ENCODE results near the gene GPR82.

Gene GPR82

GRCh38 chrX:41730081-41730480, 6.1 kb downstream of the GPR82 start:
- Histone ChIP-seq H2AK5ac (ENCODE audit: low read length) (no peak overlapping the region), H3K27ac (ENCODE audit: low read depth, low read length) (no peak overlapping the region), H3K4me2 (ENCODE audit: low read length) (no peak overlapping the region), H3K27me3 (ENCODE audit: insufficient read depth, low read length, poor library complexity) (no peaks in the 10 kb centered on the region), H3K4me1 (ENCODE audit: control insufficient read depth, low read depth, low read length) (no peaks in the 10 kb centered on the region), H3K9ac (ENCODE audit: low read length) (no peak overlapping the region), H4K8ac (ENCODE audit: low read depth, low read length) (no peak overlapping the region), H3K23ac (ENCODE audit: low read length) (no peak overlapping the region), H2BK5ac (ENCODE audit: low read length) (no peak overlapping the region), H3K18ac (ENCODE audit: low read length) (no peak overlapping the region), H3K79me1 (ENCODE audit: low read length) (no peaks in the 10 kb centered on the region), H3K36me3 (ENCODE audit: control insufficient read depth, insufficient read depth, low read length) (no peaks in the 10 kb centered on the region), H3K79me2 (ENCODE audit: control insufficient read depth, insufficient read depth, low read length) (no peaks in the 10 kb centered on the region), H2BK15ac (replicated peaks; ENCODE audit: low read depth) (no peak overlapping the region), H2BK120ac (ENCODE audit: low read depth, low read length) (no peak overlapping the region), H3K4ac (ENCODE audit: low read depth, low read length) (no peak overlapping the region), H4K5ac (ENCODE audit: low read length) (no peak overlapping the region), H3K4me3 (ENCODE audit: low read length) (no peak overlapping the region), H3K56ac (ENCODE audit: low read length) (no peak overlapping the region)
- no CpG with 5 or more reads among the region's 2 CpGs for WGBS (ENCODE audit: extremely low coverage, insufficient coverage, low lambda C conversion rate)
- no peak for DNase-seq

GRCh38 chrX:41732260-41732659, 8.3 kb downstream of the GPR82 start:
- no peak overlapping the region for H2BK120ac ChIP-seq (ENCODE audit: low read depth, low read length)
- WGBS (ENCODE audit: extremely low coverage, insufficient coverage, low lambda C conversion rate) = no CpG with 5 or more reads among the region's 2 CpGs
- no peaks in the 10 kb centered on the region for H3K79me1 ChIP-seq (ENCODE audit: low read length)
- H3K4me3 ChIP-seq (ENCODE audit: low read length) = no peak overlapping the region
- no peak overlapping the region for H3K27ac ChIP-seq (ENCODE audit: low read depth, low read length)
- H2BK5ac ChIP-seq (ENCODE audit: low read length) = no peak overlapping the region
- no peak for DNase-seq
- H3K4me1 ChIP-seq (ENCODE audit: control insufficient read depth, low read depth, low read length) = no peaks in the 10 kb centered on the region
- no peak overlapping the region for H3K18ac ChIP-seq (ENCODE audit: low read length)
- H3K56ac ChIP-seq (ENCODE audit: low read length) = no peak overlapping the region
- H4K8ac ChIP-seq (ENCODE audit: low read depth, low read length) = no peak overlapping the region
- no peak overlapping the region for H3K9ac ChIP-seq (ENCODE audit: low read length)
- no peak overlapping the region for H2BK15ac ChIP-seq (replicated peaks; ENCODE audit: low read depth)
- H3K23ac ChIP-seq (ENCODE audit: low read length) = no peak overlapping the region
- H3K27me3 ChIP-seq (ENCODE audit: insufficient read depth, low read length, poor library complexity) = no peaks in the 10 kb centered on the region
- no peak overlapping the region for H4K5ac ChIP-seq (ENCODE audit: low read length)
- no peak overlapping the region for H2AK5ac ChIP-seq (ENCODE audit: low read length)
- H3K4me2 ChIP-seq (ENCODE audit: low read length) = no peak overlapping the region
- H3K4ac ChIP-seq (ENCODE audit: low read depth, low read length) = no peak overlapping the region
- no peaks in the 10 kb centered on the region for H3K36me3 ChIP-seq (ENCODE audit: control insufficient read depth, insufficient read depth, low read length)
- no peaks in the 10 kb centered on the region for H3K79me2 ChIP-seq (ENCODE audit: control insufficient read depth, insufficient read depth, low read length)

GRCh38 chrX:41733939-41734338, 10.0 kb downstream of the GPR82 start:
- H3K9ac ChIP-seq (ENCODE audit: low read length) = no peak overlapping the region
- no peak overlapping the region for H3K4me3 ChIP-seq (ENCODE audit: low read length)
- no peak overlapping the region for H4K8ac ChIP-seq (ENCODE audit: low read depth, low read length)
- no peak overlapping the region for H2BK15ac ChIP-seq (replicated peaks; ENCODE audit: low read depth)
- no peak overlapping the region for H2BK120ac ChIP-seq (ENCODE audit: low read depth, low read length)
- no peak overlapping the region for H3K56ac ChIP-seq (ENCODE audit: low read length)
- no peaks in the 10 kb centered on the region for H3K79me2 ChIP-seq (ENCODE audit: control insufficient read depth, insufficient read depth, low read length)
- H2AK5ac ChIP-seq (ENCODE audit: low read length) = no peak overlapping the region
- no peaks in the 10 kb centered on the region for H3K27me3 ChIP-seq (ENCODE audit: insufficient read depth, low read length, poor library complexity)
- no CpG with 5 or more reads among the region's 1 CpG for WGBS (ENCODE audit: extremely low coverage, insufficient coverage, low lambda C conversion rate)
- H3K4ac ChIP-seq (ENCODE audit: low read depth, low read length) = no peak overlapping the region
- H3K36me3 ChIP-seq (ENCODE audit: control insufficient read depth, insufficient read depth, low read length) = no peaks in the 10 kb centered on the region
- H2BK5ac ChIP-seq (ENCODE audit: low read length) = no peak overlapping the region
- H3K79me1 ChIP-seq (ENCODE audit: low read length) = no peaks in the 10 kb centered on the region
- H3K27ac ChIP-seq (ENCODE audit: low read depth, low read length) = no peak overlapping the region
- H3K4me2 ChIP-seq (ENCODE audit: low read length) = no peak overlapping the region
- no peak overlapping the region for H3K23ac ChIP-seq (ENCODE audit: low read length)
- no peak overlapping the region for H4K5ac ChIP-seq (ENCODE audit: low read length)
- H3K4me1 ChIP-seq (ENCODE audit: control insufficient read depth, low read depth, low read length) = no peaks in the 10 kb centered on the region
- DNase-seq = no peak
- H3K18ac ChIP-seq (ENCODE audit: low read length) = no peak overlapping the region

GRCh38 chrX:41734530-41734929, 10.5 kb downstream of the GPR82 start:
- Histone ChIP-seq H3K27me3 (ENCODE audit: insufficient read depth, low read length, poor library complexity) (no peaks in the 10 kb centered on the region), H3K4me3 (ENCODE audit: low read length) (no peak overlapping the region), H3K9ac (ENCODE audit: low read length) (no peak overlapping the region), H3K36me3 (ENCODE audit: control insufficient read depth, insufficient read depth, low read length) (no peaks in the 10 kb centered on the region), H3K4me2 (ENCODE audit: low read length) (no peak overlapping the region), H2BK120ac (ENCODE audit: low read depth, low read length) (no peak overlapping the region), H3K4me1 (ENCODE audit: control insufficient read depth, low read depth, low read length) (no peaks in the 10 kb centered on the region), H4K8ac (ENCODE audit: low read depth, low read length) (no peak overlapping the region), H2BK5ac (ENCODE audit: low read length) (no peak overlapping the region), H3K4ac (ENCODE audit: low read depth, low read length) (no peak overlapping the region), H2BK15ac (replicated peaks; ENCODE audit: low read depth) (no peak overlapping the region), H3K27ac (ENCODE audit: low read depth, low read length) (no peak overlapping the region), H2AK5ac (ENCODE audit: low read length) (no peak overlapping the region), H3K56ac (ENCODE audit: low read length) (no peak overlapping the region), H3K79me2 (ENCODE audit: control insufficient read depth, insufficient read depth, low read length) (no peaks in the 10 kb centered on the region), H3K23ac (ENCODE audit: low read length) (no peak overlapping the region), H3K18ac (ENCODE audit: low read length) (no peak overlapping the region), H3K79me1 (ENCODE audit: low read length) (no peaks in the 10 kb centered on the region), H4K5ac (ENCODE audit: low read length) (no peak overlapping the region)
- WGBS (ENCODE audit: extremely low coverage, insufficient coverage, low lambda C conversion rate) = no CpG with 5 or more reads among the region's 1 CpG
- peak; percentile 41 for DNase-seq

GRCh38 chrX:41737065-41737464, 13.1 kb downstream of the GPR82 start:
- no CpG with 5 or more reads among the region's 7 CpGs for WGBS (ENCODE audit: extremely low coverage, insufficient coverage, low lambda C conversion rate)
- no peaks in the 10 kb centered on the region for H3K4me1 ChIP-seq (ENCODE audit: control insufficient read depth, low read depth, low read length)
- no peak for DNase-seq

GRCh38 chrX:41739871-41740270, 15.9 kb downstream of the GPR82 start:
- no peaks in the 10 kb centered on the region for H3K27me3 ChIP-seq (ENCODE audit: insufficient read depth, low read length, poor library complexity)
- H2BK15ac ChIP-seq (replicated peaks; ENCODE audit: low read depth) = no peak overlapping the region
- H3K4me1 ChIP-seq (ENCODE audit: control insufficient read depth, low read depth, low read length) = no peaks in the 10 kb centered on the region
- no peaks in the 10 kb centered on the region for H3K36me3 ChIP-seq (ENCODE audit: control insufficient read depth, insufficient read depth, low read length)
- DNase-seq = no peak
- H3K4me2 ChIP-seq (ENCODE audit: low read length) = no peak overlapping the region
- H4K5ac ChIP-seq (ENCODE audit: low read length) = no peak overlapping the region
- H3K27ac ChIP-seq (ENCODE audit: low read depth, low read length) = no peak overlapping the region
- H2AK5ac ChIP-seq (ENCODE audit: low read length) = no peak overlapping the region
- no peak overlapping the region for H4K8ac ChIP-seq (ENCODE audit: low read depth, low read length)
- no peak overlapping the region for H2BK120ac ChIP-seq (ENCODE audit: low read depth, low read length)
- H3K4ac ChIP-seq (ENCODE audit: low read depth, low read length) = no peak overlapping the region
- no peaks in the 10 kb centered on the region for H3K79me2 ChIP-seq (ENCODE audit: control insufficient read depth, insufficient read depth, low read length)
- H3K4me3 ChIP-seq (ENCODE audit: low read length) = no peak overlapping the region
- no CpG with 5 or more reads among the region's 1 CpG for WGBS (ENCODE audit: extremely low coverage, insufficient coverage, low lambda C conversion rate)
- no peak overlapping the region for H3K18ac ChIP-seq (ENCODE audit: low read length)
- H3K23ac ChIP-seq (ENCODE audit: low read length) = no peak overlapping the region
- no peak overlapping the region for H2BK5ac ChIP-seq (ENCODE audit: low read length)
- H3K56ac ChIP-seq (ENCODE audit: low read length) = no peak overlapping the region
- H3K79me1 ChIP-seq (ENCODE audit: low read length) = no peaks in the 10 kb centered on the region
- no peak overlapping the region for H3K9ac ChIP-seq (ENCODE audit: low read length)

More at GRCh38 chrX:41737065-41737464, 13.1 kb downstream of the GPR82 start:
- Histone ChIP-seq H3K4me2 (ENCODE audit: low read length) (no peak overlapping the region), H3K9ac (ENCODE audit: low read length) (no peak overlapping the region), H3K27ac (ENCODE audit: low read depth, low read length) (no peak overlapping the region), H2AK5ac (ENCODE audit: low read length) (no peak overlapping the region), H3K56ac (ENCODE audit: low read length) (no peak overlapping the region), H3K23ac (ENCODE audit: low read length) (no peak overlapping the region), H3K79me2 (ENCODE audit: control insufficient read depth, insufficient read depth, low read length) (no peaks in the 10 kb centered on the region), H3K18ac (ENCODE audit: low read length) (no peak overlapping the region), H3K4me3 (ENCODE audit: low read length) (no peak overlapping the region), H3K36me3 (ENCODE audit: control insufficient read depth, insufficient read depth, low read length) (no peaks in the 10 kb centered on the region), H3K27me3 (ENCODE audit: insufficient read depth, low read length, poor library complexity) (no peaks in the 10 kb centered on the region), H4K5ac (ENCODE audit: low read length) (no peak overlapping the region), H2BK15ac (replicated peaks; ENCODE audit: low read depth) (no peak overlapping the region), H3K4ac (ENCODE audit: low read depth, low read length) (no peak overlapping the region), H4K8ac (ENCODE audit: low read depth, low read length) (no peak overlapping the region), H2BK120ac (ENCODE audit: low read depth, low read length) (no peak overlapping the region), H3K79me1 (ENCODE audit: low read length) (no peaks in the 10 kb centered on the region), H2BK5ac (ENCODE audit: low read length) (no peak overlapping the region)

Data from mesendoderm (in vitro differentiated cells).